ENCODE measurements around the gene KIF26B. TPM values are rescaled to one million over a fixed set of nuclear protein-coding genes. Genes with fewer than 3 reads are reported as not detected.

Gene KIF26B
- total RNA-seq, 1 experiment from 2014 or later, result 1.7 TPM

GRCh38 chr1:245294020-245294419 is 139.2 kb downstream of the KIF26B start:
- no peak for DNase-seq
- Histone ChIP-seq H3K36me3 (replicated peaks; ENCODE audit: control insufficient read depth, insufficient read depth, low read length) (no peaks in the 10 kb centered on the region), H3K27me3 (ENCODE audit: control insufficient read depth, insufficient read depth, low read length) (no peaks in the 10 kb centered on the region), H3K4me3 (ENCODE audit: insufficient read depth, low read depth, low read length) (no peak overlapping the region)

DNA sequence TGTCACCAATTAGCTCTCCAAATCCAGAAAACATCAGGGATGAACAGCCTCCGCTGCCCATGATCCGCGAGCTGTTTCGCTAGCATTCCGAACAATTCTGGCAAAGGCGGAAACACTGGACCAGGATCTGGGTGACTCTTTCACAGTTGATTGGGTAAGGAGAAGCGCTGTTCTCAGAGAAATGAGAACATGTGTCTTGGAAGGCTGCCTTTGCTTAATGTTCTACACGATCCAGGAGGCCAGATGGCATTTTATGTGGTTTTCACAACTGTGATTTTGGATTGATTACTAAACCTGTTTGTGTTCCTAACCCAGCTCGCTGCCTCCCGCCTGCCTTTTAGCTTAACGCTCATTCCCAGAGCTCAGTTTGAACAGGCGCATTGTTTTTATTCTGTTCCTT is 144.0 kb downstream of the KIF26B start:
- Histone ChIP-seq H3K4me3 (ENCODE audit: insufficient read depth, low read depth, low read length) (no peak overlapping the region), H3K36me3 (replicated peaks; ENCODE audit: control insufficient read depth, insufficient read depth, low read length) (no peaks in the 10 kb centered on the region), H3K27me3 (ENCODE audit: control insufficient read depth, insufficient read depth, low read length) (no peaks in the 10 kb centered on the region)
- no peak for DNase-seq

GRCh38 chr1:245301162-245301580 is 146.4 kb downstream of the KIF26B start:
- no peak overlapping the region for H3K4me3 ChIP-seq (ENCODE audit: insufficient read depth, low read depth, low read length)
- DNase-seq, result no peak
- no peaks in the 10 kb centered on the region for H3K27me3 ChIP-seq (ENCODE audit: control insufficient read depth, insufficient read depth, low read length)
- H3K36me3 ChIP-seq (replicated peaks; ENCODE audit: control insufficient read depth, insufficient read depth, low read length), result no peaks in the 10 kb centered on the region

DNA sequence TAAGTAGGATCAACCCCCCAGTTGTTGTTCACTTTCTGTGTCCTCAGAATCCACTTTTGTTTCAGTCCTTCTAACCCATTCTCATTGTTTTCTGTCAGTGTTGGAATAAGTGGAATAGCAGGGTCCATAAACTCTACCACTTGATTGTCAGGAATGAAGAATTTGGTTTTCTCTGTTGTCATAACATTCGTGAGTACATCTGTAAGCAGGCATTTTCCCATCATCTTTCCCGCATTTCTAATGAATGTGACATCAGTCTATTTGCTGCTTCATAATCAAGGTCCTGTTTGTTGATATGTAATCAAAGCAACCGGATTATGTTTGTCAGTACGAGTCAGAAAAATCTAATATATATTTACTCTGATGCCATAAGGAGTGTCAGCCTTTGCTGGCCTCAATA is 147.1 kb downstream of the KIF26B start:
- DNase-seq, result no peak
- Histone ChIP-seq H3K4me3 (ENCODE audit: insufficient read depth, low read depth, low read length) (no peak overlapping the region), H3K36me3 (replicated peaks; ENCODE audit: control insufficient read depth, insufficient read depth, low read length) (no peaks in the 10 kb centered on the region), H3K27me3 (ENCODE audit: control insufficient read depth, insufficient read depth, low read length) (no peaks in the 10 kb centered on the region)

GRCh38 chr1:245304698-245305097 is 149.9 kb downstream of the KIF26B start:
- Histone ChIP-seq H3K27me3 (ENCODE audit: control insufficient read depth, insufficient read depth, low read length) (no peaks in the 10 kb centered on the region), H3K36me3 (replicated peaks; ENCODE audit: control insufficient read depth, insufficient read depth, low read length) (no peaks in the 10 kb centered on the region), H3K4me3 (ENCODE audit: insufficient read depth, low read depth, low read length) (no peak overlapping the region)
- DNase-seq, result no peak

- Histone ChIP-seq H3K4me3 (ENCODE audit: insufficient read depth, low read depth, low read length) (no peak overlapping the region), H3K36me3 (replicated peaks; ENCODE audit: control insufficient read depth, insufficient read depth, low read length) (no peaks in the 10 kb centered on the region), H3K27me3 (ENCODE audit: control insufficient read depth, insufficient read depth, low read length) (no peaks in the 10 kb centered on the region)
- DNase-seq, result no peak
These were observed 151.2 kb downstream of the KIF26B start for GRCh38 chr1:245306020-245306419.

DNA sequence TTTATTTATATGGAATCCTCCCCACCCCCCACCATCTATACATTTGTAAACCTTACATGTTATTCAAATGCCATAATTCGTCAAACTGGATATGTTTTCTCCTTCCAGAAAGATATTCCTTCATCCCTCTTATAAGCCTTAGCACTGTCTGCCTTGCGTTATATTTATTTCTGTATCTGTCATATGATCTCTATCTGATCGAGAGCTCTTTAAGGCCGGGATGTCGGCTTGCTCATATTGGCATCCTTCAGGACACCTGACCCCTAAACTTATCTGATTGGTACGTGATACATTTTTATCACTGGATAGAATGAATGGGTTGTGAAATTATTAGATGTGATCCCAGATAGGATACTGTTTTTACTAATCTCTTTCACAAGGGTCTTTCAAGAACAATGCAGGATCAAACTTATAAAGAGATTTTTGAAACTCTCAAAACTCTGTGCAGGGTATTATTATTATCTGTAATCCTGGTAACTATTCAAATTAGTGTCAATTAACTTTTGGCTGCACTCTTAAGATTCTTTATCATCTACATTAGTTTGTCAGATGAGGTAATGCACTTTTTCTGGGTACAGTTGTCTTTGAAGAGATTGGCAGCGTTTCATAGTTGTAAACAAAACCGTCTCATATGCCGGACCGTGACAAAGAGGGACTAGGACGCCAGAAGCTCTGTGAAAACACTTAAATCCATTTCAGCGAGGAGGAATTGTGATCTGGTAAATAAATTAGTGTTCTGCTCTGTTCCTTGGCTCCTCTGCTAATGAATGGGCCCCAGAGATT is 152.0 kb downstream of the KIF26B start:
- H3K4me3 ChIP-seq (ENCODE audit: insufficient read depth, low read depth, low read length), result no peak overlapping the region

GRCh38 chr1:245310571-245311531 is 156.1 kb downstream of the KIF26B start:
- peak; percentile 61 for DNase-seq
- Histone ChIP-seq H3K27me3 (ENCODE audit: control insufficient read depth, insufficient read depth, low read length) (no peaks in the 10 kb centered on the region), H3K4me3 (ENCODE audit: insufficient read depth, low read depth, low read length) (no peak overlapping the region), H3K36me3 (replicated peaks; ENCODE audit: control insufficient read depth, insufficient read depth, low read length) (no peaks in the 10 kb centered on the region)

More for the DNA sequence above, 152.0 kb downstream of the KIF26B start:
- no peaks in the 10 kb centered on the region for H3K27me3 ChIP-seq (ENCODE audit: control insufficient read depth, insufficient read depth, low read length)
- no peaks in the 10 kb centered on the region for H3K36me3 ChIP-seq (replicated peaks; ENCODE audit: control insufficient read depth, insufficient read depth, low read length)
- no peak for DNase-seq

DNA sequence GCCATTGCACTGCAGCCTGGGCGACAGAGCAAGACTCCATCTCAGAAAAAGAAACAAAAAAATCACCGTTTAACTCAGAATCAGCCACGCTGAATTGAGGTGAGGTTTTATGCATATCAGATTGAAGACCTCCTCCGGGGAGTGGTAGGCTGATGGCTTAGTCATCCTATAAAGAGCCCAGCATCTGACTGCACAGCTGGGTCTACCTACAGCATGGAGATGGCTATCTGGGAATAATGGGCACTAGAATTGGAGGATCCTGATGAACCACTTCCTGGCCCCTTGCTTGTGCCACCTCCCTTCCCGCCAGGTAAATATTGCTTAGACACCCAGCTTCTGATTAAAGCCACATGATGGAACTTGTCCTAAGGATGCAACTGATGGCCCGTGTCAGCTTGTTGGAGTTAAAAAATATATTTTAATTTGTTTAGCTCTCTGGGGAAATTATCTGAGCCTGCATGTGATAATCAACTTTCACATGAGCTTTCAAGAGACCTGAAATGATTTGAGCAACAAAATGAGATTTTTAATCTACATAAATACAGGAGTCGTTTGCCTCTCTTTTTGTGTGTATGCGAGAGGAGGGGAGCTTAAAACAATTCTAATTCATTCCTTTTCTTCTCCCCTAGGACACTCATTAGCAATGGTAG is 157.2 kb downstream of the KIF26B start:
- Histone ChIP-seq H3K27me3 (ENCODE audit: control insufficient read depth, insufficient read depth, low read length) (no peaks in the 10 kb centered on the region), H3K36me3 (replicated peaks; ENCODE audit: control insufficient read depth, insufficient read depth, low read length) (no peaks in the 10 kb centered on the region), H3K4me3 (ENCODE audit: insufficient read depth, low read depth, low read length) (no peak overlapping the region)
- no peak for DNase-seq

DNA sequence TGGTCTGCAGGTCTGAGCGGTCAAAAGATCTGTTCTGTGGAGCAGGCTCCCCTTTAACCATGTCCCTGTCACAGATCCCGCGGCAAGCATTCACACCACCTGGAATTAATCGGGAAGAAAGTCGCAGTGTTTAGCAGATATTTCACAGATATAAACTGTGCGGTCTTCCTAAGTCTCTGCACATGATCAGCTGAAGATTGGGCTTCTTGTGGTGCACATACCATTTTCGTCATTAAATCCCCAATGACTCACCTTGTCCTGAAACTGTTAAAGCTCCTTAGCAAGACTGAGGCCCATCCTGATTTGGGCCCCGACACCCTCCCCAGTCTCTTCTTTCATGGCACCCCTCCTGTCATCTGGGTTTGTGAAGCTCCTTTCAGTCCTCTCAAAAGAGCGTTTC is 158.8 kb downstream of the KIF26B start:
- no peak overlapping the region for H3K4me3 ChIP-seq (ENCODE audit: insufficient read depth, low read depth, low read length)
- DNase-seq, result no peak
- H3K27me3 ChIP-seq (ENCODE audit: control insufficient read depth, insufficient read depth, low read length), result no peaks in the 10 kb centered on the region
- no peaks in the 10 kb centered on the region for H3K36me3 ChIP-seq (replicated peaks; ENCODE audit: control insufficient read depth, insufficient read depth, low read length)

DNA sequence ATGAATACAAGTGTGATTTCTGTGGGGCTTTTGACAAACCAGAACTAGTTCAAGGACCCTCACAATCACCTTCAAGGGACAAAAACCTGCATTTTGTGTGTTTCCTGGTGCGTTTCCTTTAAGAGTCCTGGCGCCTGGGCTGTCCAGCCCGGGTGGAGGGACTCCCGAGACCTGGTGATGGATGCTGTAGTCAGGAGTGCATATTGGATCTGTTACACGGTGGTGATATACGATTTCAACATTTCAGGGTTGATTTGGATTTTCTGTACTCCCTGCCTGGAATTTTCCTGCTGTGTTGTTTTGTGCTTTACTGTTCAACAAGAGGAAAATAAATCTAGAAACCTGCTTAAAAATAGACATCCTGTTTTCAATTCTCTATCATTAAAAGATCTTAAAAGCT is 162.0 kb downstream of the KIF26B start:
- Histone ChIP-seq H3K4me3 (ENCODE audit: insufficient read depth, low read depth, low read length) (no peak overlapping the region), H3K36me3 (replicated peaks; ENCODE audit: control insufficient read depth, insufficient read depth, low read length) (no peaks in the 10 kb centered on the region), H3K27me3 (ENCODE audit: control insufficient read depth, insufficient read depth, low read length) (no peaks in the 10 kb centered on the region)
- DNase-seq, result no peak

- H3K36me3 ChIP-seq (replicated peaks; ENCODE audit: control insufficient read depth, insufficient read depth, low read length), result no peaks in the 10 kb centered on the region
- DNase-seq, result no peak
- no peak overlapping the region for H3K4me3 ChIP-seq (ENCODE audit: insufficient read depth, low read depth, low read length)
- no peaks in the 10 kb centered on the region for H3K27me3 ChIP-seq (ENCODE audit: control insufficient read depth, insufficient read depth, low read length)
These were observed 162.4 kb downstream of the KIF26B start for GRCh38 chr1:245317217-245317616.

DNA sequence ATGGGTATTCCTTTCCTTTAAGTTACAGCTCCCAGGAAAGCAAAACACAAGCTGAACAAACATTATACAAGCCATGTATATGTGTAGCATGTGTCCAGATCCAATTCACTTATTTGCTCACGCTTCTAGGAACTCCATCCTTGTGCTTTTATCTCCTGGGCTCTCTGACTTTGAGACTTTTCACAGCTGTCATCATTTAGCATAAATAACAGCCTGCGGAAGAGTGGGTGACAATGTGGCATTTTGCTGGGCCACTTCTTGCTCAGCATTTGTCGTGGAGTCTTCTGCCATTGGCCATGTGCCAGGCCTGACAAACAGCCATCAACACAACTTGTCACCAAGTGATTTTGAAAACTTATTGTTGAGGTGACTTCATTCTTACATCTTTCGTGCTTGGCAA is 164.3 kb downstream of the KIF26B start:
- Histone ChIP-seq H3K27me3 (ENCODE audit: control insufficient read depth, insufficient read depth, low read length) (no peaks in the 10 kb centered on the region), H3K4me3 (ENCODE audit: insufficient read depth, low read depth, low read length) (no peak overlapping the region), H3K36me3 (replicated peaks; ENCODE audit: control insufficient read depth, insufficient read depth, low read length) (no peaks in the 10 kb centered on the region)
- DNase-seq, result no peak

- H3K27me3 ChIP-seq (ENCODE audit: control insufficient read depth, insufficient read depth, low read length), result no peaks in the 10 kb centered on the region
- no peaks in the 10 kb centered on the region for H3K36me3 ChIP-seq (replicated peaks; ENCODE audit: control insufficient read depth, insufficient read depth, low read length)
- no peak for DNase-seq
- no peak overlapping the region for H3K4me3 ChIP-seq (ENCODE audit: insufficient read depth, low read depth, low read length)
These were observed 167.9 kb downstream of the KIF26B start for GRCh38 chr1:245322673-245323072.
